ENCODE data around the gene FCHSD1.

FCHSD1 gene

DNA sequence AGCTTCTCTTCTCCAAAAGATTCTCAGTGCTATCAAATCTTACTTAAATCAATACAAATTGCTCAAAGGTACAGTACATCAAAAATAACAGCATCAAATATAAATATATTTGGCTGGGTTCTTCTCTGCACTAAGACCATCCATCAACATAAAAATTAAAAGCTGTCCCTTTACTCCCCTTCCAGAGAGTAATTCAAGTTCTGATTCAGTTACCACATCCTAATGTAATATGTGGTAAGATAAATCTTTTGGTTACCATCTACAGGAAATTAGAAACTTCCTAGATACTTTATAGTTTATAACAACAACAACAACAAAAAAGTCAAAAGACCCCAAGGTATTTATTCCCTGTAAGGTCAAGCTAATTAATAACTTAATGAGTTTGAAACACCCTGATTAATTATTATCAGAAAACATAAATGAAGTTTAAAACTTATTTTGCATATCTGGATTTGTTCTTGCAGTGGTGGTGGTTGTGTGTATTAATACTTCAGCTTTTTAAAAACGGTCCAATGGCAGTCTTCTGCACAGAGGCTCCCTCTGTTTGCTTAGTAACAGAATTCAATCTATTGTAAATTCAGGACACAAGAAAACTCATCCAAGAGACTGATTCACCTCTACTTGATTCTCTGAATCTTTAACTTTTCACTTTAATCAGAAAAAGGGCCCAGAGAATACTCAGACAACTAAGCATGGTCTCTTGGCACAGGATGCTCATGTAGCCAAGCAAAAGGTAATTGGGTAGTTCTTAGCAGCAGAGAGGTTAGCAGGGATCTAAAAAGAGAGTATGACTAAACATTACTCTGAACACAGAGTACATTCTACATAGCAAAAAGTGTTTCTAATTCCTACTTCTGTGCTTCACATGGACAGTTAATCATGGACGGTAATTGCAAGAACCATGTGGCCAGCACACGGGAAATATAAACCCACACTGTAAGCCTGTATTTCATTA lies 52.5 kb downstream of the FCHSD1 start:
- peaks cover 13% of the 10 kb centered on the region for H3K36me3 Mint-ChIP-seq (ENCODE audit: low read depth)
- H3K4me1 Mint-ChIP-seq: no peaks in the 10 kb centered on the region
- H3K27me3 Mint-ChIP-seq (ENCODE audit: low read depth, poor library complexity): no peaks in the 10 kb centered on the region
- TF ChIP-seq, protein P1, sequence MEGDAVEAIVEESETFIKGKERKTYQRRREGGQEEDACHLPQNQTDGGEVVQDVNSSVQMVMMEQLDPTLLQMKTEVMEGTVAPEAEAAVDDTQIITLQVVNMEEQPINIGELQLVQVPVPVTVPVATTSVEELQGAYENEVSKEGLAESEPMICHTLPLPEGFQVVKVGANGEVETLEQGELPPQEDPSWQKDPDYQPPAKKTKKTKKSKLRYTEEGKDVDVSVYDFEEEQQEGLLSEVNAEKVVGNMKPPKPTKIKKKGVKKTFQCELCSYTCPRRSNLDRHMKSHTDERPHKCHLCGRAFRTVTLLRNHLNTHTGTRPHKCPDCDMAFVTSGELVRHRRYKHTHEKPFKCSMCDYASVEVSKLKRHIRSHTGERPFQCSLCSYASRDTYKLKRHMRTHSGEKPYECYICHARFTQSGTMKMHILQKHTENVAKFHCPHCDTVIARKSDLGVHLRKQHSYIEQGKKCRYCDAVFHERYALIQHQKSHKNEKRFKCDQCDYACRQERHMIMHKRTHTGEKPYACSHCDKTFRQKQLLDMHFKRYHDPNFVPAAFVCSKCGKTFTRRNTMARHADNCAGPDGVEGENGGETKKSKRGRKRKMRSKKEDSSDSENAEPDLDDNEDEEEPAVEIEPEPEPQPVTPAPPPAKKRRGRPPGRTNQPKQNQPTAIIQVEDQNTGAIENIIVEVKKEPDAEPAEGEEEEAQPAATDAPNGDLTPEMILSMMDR (IDR thresholded peaks at IDR 0.05): no peak
- H3K27ac Mint-ChIP-seq: no peak overlapping the region
- no peaks in the 10 kb centered on the region for H3K9me3 Mint-ChIP-seq
- H3K4me3 Mint-ChIP-seq: no peak overlapping the region
- no peak for DNase-seq

DNA sequence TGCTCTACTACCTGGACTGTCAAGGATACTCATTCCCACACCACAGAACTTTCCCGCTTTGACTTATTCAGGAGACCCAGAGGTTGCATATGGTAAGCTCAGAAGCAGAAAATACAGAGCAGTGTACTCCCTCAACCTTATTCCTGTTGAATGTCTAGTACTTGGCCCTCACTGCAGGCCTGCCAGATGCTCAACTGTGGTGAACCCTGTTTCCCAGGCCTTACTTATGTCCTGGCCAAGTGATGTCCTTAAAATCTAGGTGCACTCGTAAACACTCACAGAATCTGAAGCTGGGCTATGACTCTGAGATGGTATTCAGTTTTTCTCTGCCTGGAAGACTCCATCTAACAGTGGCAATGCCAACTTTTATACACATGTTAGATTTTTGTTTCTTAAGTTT lies 53.4 kb downstream of the FCHSD1 start:
- Mint-ChIP-seq H3K4me3 (no peak overlapping the region), H3K27ac (no peak overlapping the region), H3K9me3 (no peaks in the 10 kb centered on the region), H3K36me3 (ENCODE audit: low read depth) (peaks cover 13% of the 10 kb centered on the region), H3K4me1 (no peaks in the 10 kb centered on the region), H3K27me3 (ENCODE audit: low read depth, poor library complexity) (no peaks in the 10 kb centered on the region)
- TF ChIP-seq, protein P1 (IDR thresholded peaks at IDR 0.05): no peak
- DNase-seq: no peak

DNA sequence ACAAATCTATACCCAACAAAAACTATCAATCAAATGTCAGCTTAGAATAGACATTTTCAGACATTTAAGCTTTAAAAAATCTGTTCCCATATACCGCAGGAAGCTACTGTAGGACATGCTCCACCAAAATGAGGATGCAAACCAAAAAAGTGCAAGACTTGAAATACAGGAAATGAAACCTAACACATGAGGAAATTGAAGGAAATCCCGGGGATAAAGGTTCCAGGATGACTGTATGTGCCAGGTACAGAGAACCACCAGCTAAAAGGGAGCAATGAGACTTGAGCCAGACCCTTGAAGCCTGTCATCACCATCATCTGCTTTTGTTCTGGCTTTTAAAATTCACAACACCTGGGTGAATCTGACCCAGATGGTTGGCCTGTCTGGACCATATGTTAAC lies 53.8 kb downstream of the FCHSD1 start:
- Mint-ChIP-seq H3K4me3 (no peak overlapping the region), H3K4me1 (no peaks in the 10 kb centered on the region)

DNA sequence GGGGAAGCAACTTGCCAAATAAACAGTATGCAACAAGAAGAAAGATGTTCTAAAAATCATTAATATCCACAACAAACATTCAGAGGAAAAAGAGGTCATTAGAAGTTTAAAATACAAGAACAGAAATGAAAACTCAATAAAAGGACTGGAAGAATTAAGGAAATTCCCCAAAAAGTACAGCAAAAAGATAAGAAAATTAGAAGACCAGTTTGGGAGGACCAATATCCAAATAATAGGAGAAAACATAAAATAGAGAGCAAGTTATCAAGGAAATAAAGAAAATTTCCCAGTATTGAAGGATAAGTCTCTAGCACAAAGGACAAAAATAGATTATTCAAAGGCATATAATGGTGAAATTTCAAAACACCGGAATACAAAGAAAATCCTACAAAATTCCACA lies 54.4 kb downstream of the FCHSD1 start:
- Mint-ChIP-seq H3K27me3 (ENCODE audit: low read depth, poor library complexity) (no peaks in the 10 kb centered on the region), H3K9me3 (no peaks in the 10 kb centered on the region), H3K36me3 (ENCODE audit: low read depth) (peaks cover 13% of the 10 kb centered on the region), H3K27ac (no peak overlapping the region), H3K4me3 (no peak overlapping the region), H3K4me1 (no peaks in the 10 kb centered on the region)
- no peak for DNase-seq
- TF ChIP-seq, protein P1 (IDR thresholded peaks at IDR 0.05): no peak

More for the DNA sequence above, 53.8 kb downstream of the FCHSD1 start:
- no peak overlapping the region for H3K27ac Mint-ChIP-seq
- TF ChIP-seq, protein P1 (IDR thresholded peaks at IDR 0.05): no peak
- no peaks in the 10 kb centered on the region for H3K27me3 Mint-ChIP-seq (ENCODE audit: low read depth, poor library complexity)
- peaks cover 13% of the 10 kb centered on the region for H3K36me3 Mint-ChIP-seq (ENCODE audit: low read depth)
- no peak for DNase-seq
- no peaks in the 10 kb centered on the region for H3K9me3 Mint-ChIP-seq

DNA sequence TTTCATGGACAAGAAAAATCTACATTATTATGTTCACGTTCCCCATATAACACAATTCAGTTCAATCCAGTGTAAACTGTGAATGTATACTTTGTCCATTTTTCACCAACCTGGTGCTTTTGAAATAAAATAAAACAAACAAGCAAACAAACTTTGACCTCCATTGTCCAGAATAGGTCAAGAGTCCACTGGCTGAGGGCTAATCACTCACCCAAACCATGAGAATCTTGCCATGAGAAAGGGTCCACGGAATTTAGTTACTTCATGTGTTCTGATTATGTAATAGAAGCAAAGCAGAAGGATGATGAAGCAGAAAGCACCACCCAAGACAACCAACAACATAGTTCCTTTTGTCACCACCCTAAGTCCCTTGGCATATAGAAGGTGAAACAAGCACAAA lies 61.1 kb downstream of the FCHSD1 start:
- no peak for DNase-seq
- TF ChIP-seq, protein P1 (IDR thresholded peaks at IDR 0.05): no peak
- H3K9me3 Mint-ChIP-seq: no peaks in the 10 kb centered on the region
- H3K27ac Mint-ChIP-seq: no peak overlapping the region
- no peak overlapping the region for H3K4me3 Mint-ChIP-seq
- H3K4me1 Mint-ChIP-seq: no peaks in the 10 kb centered on the region
- H3K27me3 Mint-ChIP-seq (ENCODE audit: low read depth, poor library complexity): no peaks in the 10 kb centered on the region
- H3K36me3 Mint-ChIP-seq (ENCODE audit: low read depth): peaks cover 12% of the 10 kb centered on the region
